Mucosa of descending colon (tissue), 3 donors: Measurements from ENCODE around the gene AHSP. TPM values are rescaled to one million over a fixed set of nuclear protein-coding genes. Genes with fewer than 3 reads are reported as not detected.
"Not testable (repeated sequence)": the region's sequence is repeated elsewhere in the genome, so short reads cannot be mapped to it uniquely, and the experiment has no call there.

Experiments used
- ATAC-seq: fragments of 200-7000 bp; cut with Tn5 transposase; one replicate; pipeline ENCODE4 v1.9.1; 2020; ENCODE audit warnings: mild to moderate bottlenecking, moderate library complexity
- DNase-seq, 3 donors: peaks; one replicate each; pipeline ENCODE4 v3.0.0-alpha.2; 2020
- H3K36me3 ChIP-seq: fragments of 200-600 bp; one replicate; pipeline ENCODE4 v1.8.0; 2021; ENCODE audit warnings: low read depth, mild to moderate bottlenecking
- H3K4me1 ChIP-seq: fragments of 200-600 bp; one replicate; pipeline ENCODE4 v1.8.0; 2021; ENCODE audit warnings: low read depth, mild to moderate bottlenecking
- H3K4me3 ChIP-seq: fragments of 200-600 bp; one replicate; pipeline ENCODE4 v1.8.0; 2021; ENCODE audit warnings: mild to moderate bottlenecking
- H3K9me3 ChIP-seq: fragments of 200-600 bp; one replicate; pipeline ENCODE4 v1.8.0; 2021; ENCODE audit warnings: mild to moderate bottlenecking
- intact Hi-C, 2 donors: fragments of 100-400 bp; cut with DNase I in 1 of 2; cut with micrococcal nuclease in 1 of 2; formaldehyde crosslinking; loops; one replicate each; pipeline versions ENCODE4 v1.11.0 to v1.11.1; 2022; cut with DNase I, micrococcal nuclease
- total RNA-seq, 3 donors: library from RNA; stranded (reverse); fragmentation: NEBNext Ultra II Directional in 2 of 3; extraction: Animal tissue kit (Norgen Biotek cat#: 25700) in 2 of 3; gene quantifications; one replicate each; pipeline versions ENCODE4 v1.2.1 to v1.2.4, GENCODE V29; 2021 to 2023
- TF ChIP-seq, protein P1 (sequence below): fragments of 200-600 bp; IDR thresholded peaks from one replicate; pipeline ENCODE4 v1.8.0; 2022; ENCODE audit warnings: antibody characterized with exemption, mild to moderate bottlenecking
- donor health status: DM: no; HTN: no; CAD: no; lungs with moderate emphysema.
- donor health status: DM: no; HTN: no; CAD: no.
- donor health status: DM: no; HTN: yes; CAD: no.

Gene AHSP
- total RNA-seq, 3 donors from 2014 or later: not detected

GRCh38 chr16:31496670-31497069 lies 31.0 kb upstream of the AHSP start:
- Histone ChIP-seq H3K36me3 (no peaks in the 10 kb centered on the region), H3K4me1 (no peaks in the 10 kb centered on the region), H3K9me3 (no peaks in the 10 kb centered on the region), H3K4me3 (no peak overlapping the region)
- ATAC-seq: no peak
- DNase-seq: no peak
- TF ChIP-seq, protein P1, sequence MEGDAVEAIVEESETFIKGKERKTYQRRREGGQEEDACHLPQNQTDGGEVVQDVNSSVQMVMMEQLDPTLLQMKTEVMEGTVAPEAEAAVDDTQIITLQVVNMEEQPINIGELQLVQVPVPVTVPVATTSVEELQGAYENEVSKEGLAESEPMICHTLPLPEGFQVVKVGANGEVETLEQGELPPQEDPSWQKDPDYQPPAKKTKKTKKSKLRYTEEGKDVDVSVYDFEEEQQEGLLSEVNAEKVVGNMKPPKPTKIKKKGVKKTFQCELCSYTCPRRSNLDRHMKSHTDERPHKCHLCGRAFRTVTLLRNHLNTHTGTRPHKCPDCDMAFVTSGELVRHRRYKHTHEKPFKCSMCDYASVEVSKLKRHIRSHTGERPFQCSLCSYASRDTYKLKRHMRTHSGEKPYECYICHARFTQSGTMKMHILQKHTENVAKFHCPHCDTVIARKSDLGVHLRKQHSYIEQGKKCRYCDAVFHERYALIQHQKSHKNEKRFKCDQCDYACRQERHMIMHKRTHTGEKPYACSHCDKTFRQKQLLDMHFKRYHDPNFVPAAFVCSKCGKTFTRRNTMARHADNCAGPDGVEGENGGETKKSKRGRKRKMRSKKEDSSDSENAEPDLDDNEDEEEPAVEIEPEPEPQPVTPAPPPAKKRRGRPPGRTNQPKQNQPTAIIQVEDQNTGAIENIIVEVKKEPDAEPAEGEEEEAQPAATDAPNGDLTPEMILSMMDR: no peak
- intact Hi-C loops: no loop called here

GRCh38 chr16:31498493-31498892 lies 29.2 kb upstream of the AHSP start:
- H3K36me3 ChIP-seq: no peaks in the 10 kb centered on the region
- intact Hi-C loops: no loop called here
- no peak for DNase-seq
- TF ChIP-seq, protein P1: no peak
- no peak overlapping the region for H3K4me3 ChIP-seq
- H3K9me3 ChIP-seq: no peaks in the 10 kb centered on the region
- ATAC-seq: no peak
- no peaks in the 10 kb centered on the region for H3K4me1 ChIP-seq

DNA sequence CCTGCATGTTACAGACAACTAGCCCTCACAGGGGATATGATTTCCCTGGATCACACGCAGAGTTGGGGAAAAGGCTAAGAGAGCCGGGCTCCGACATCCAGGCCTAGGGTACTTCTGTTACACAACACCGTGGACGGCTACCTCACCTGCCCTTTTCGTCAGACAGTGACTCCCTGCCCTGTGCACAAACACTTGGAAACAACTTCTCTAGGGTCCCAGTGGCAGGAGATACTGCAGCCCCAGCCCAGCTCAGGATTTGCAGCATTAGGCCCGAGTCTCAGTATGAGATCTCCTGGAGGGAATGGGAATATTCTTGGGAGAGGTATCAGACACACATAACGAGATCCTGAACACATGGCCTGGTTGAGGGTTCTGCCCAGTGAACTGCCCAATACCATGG lies 27.8 kb upstream of the AHSP start:
- H3K36me3 ChIP-seq: no peaks in the 10 kb centered on the region
- TF ChIP-seq, protein P1: no peak
- DNase-seq (no peak), ATAC-seq (no peak)
- H3K4me3 ChIP-seq: no peak overlapping the region
- intact Hi-C loops: no loop called here
- H3K4me1 ChIP-seq: no peaks in the 10 kb centered on the region
- H3K9me3 ChIP-seq: no peaks in the 10 kb centered on the region

DNA sequence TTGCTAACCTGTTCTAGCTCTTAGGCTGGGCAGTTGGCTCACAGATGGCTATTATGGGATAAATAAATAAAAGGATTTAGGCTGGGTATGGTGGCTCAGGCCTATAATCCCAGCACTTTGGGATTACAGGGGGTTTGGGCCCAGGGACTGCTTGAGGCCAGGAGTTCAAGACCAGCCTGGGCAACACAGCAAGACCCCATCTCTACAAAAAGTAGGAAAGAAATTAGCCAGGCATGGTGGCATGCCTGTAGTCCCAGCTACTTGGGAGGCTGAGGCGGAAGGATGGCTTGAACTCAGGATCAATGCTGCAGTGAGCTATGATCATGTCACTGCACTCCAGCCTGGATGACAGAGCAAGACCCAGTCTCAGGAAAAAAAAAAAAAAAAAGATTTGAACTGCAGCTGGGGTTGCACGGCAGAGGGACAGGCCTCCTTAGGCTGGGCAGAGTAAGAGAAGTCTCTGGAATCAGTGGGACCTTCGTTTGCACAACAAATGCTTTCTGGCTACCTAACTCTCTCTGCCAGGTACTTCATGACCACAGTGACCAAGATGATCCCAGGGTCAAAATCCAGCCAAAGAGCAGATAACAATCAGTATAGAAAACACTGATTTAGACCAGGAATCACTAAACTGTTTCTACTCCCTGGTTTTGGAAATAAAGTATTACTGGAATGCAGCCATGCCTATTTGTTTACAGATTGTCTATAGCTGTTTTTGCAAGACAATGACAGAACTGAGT lies 26.3 kb upstream of the AHSP start:
- Histone ChIP-seq H3K36me3 (no peaks in the 10 kb centered on the region), H3K4me3 (no peak overlapping the region), H3K4me1 (peaks cover 6% of the 10 kb centered on the region), H3K9me3 (no peaks in the 10 kb centered on the region)
- ATAC-seq: no peak
- intact Hi-C loops: no loop called here
- TF ChIP-seq, protein P1: no peak
- DNase-seq: no peak

DNA sequence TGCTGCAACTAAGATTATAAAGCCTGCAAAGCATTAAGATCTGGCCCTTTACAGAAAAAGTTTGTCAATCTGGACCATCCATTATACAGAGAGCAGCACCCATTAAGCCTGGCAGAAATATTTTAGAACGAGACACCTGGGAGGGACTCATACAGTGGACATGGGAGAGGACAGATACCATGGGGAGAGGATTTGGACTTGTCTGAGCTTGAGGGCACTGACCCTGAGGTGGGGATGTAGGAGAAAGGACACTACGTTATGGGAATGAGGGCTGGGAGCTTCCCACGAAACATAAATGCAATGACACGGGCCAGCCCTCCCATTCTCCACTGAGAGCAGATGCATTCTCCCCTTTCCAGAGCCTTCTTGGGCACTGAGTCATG lies 25.7 kb upstream of the AHSP start:
- intact Hi-C loops: no loop called here
- Histone ChIP-seq H3K9me3 (no peaks in the 10 kb centered on the region), H3K36me3 (no peaks in the 10 kb centered on the region), H3K4me1 (peaks cover 12% of the 10 kb centered on the region), H3K4me3 (no peak overlapping the region)
- DNase-seq: no peak
- no peak for ATAC-seq
- TF ChIP-seq, protein P1: no peak

DNA sequence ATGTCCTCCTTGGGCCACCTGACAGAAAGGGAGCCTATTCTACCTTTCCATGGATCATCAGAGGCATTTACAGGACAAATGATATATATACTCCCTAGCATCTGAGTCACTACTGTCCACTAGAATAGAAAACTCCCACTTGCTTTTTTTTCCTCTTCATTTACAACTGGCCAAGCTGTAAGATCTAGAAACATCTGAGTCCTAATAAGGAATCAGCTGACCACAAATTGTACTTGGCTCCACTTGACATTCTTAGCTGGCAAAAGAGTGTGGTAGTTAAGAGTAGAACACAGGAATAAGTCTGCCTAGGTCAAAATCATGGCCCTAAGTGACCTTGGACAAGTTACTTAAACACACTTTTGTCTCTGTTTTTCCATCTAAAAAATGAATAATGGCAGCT lies 24.7 kb upstream of the AHSP start:
- intact Hi-C loops: no loop called here
- DNase-seq: no peak
- peaks cover 19% of the 10 kb centered on the region for H3K4me1 ChIP-seq
- TF ChIP-seq, protein P1: no peak
- ATAC-seq: no peak
- H3K36me3 ChIP-seq: no peaks in the 10 kb centered on the region
- no peaks in the 10 kb centered on the region for H3K9me3 ChIP-seq
- no peak overlapping the region for H3K4me3 ChIP-seq

GRCh38 chr16:31503555-31503954 lies 24.1 kb upstream of the AHSP start:
- H3K4me3 ChIP-seq, H3K9me3 ChIP-seq, ATAC-seq, H3K36me3 ChIP-seq, intact Hi-C loops, DNase-seq: not testable (repeated sequence)
- peaks cover 19% of the 10 kb centered on the region for H3K4me1 ChIP-seq
